Measurements from ENCODE around the gene SELENOH. TPM values are rescaled to one million over a fixed set of nuclear protein-coding genes. Genes with fewer than 3 reads are reported as not detected.

SELENOH gene
- total and polyA plus RNA-seq, 9 of the 15 experiments (the other 6 are each of a cell fraction or from before 2014, with no cell fraction given): 16.6 to 299 (median 118) TPM

- TF ChIP-seq E2F6 (IDR thresholded peaks at IDR 0.05; ENCODE audit: borderline replicate concordance in 1 of 2, extremely low read depth in 1 of 2, insufficient read depth in 1 of 2, insufficient read length in 1 of 2, low read depth in 1 of 2, low read length in 1 of 2, poor library complexity in 1 of 2, severe bottlenecking in 1 of 2) (no peak), ZNF212 (CRISPR knock-in tag; IDR thresholded peaks at IDR 0.05) (no peak), FOXJ3 (CRISPR knock-in tag; IDR thresholded peaks at IDR 0.05) (no peak), BDP1 (IDR thresholded peaks at IDR 0.05; ENCODE audit: insufficient read depth, insufficient read length) (no peak), TSC22D4 (tag; IDR thresholded peaks at IDR 0.05) (no peak), NCOA2 (IDR thresholded peaks at IDR 0.05; ENCODE audit: partially characterized antibody in 2 of 2) (no peak), ZNF408 (CRISPR knock-in tag; IDR thresholded peaks at IDR 0.05; ENCODE audit: low read depth) (no peak), HDAC1 (IDR thresholded peaks at IDR 0.05) (peak in 1 of 2 experiments; percentile 29; a peak in 1 of 4 replicates), MTA3 (IDR thresholded peaks at IDR 0.05; ENCODE audit: borderline replicate concordance) (no peak), MCM2 (IDR thresholded peaks at IDR 0.05; ENCODE audit: low read depth) (no peak), HNRNPK (IDR thresholded peaks at IDR 0.05; ENCODE audit: low read depth, low read length, poor library complexity, severe bottlenecking) (no peak), RCOR1 (IDR thresholded peaks at IDR 0.05; ENCODE audit: borderline replicate concordance in 1 of 2, low read depth in 2 of 2, low read length in 2 of 2) (peak in 1 of 2 experiments; percentile 48; a peak in 1 of 4 replicates), ZFP30 (CRISPR knock-in tag; IDR thresholded peaks at IDR 0.05; ENCODE audit: borderline replicate concordance) (no peak), XRCC4 (IDR thresholded peaks at IDR 0.05; ENCODE audit: extremely low read depth, insufficient read depth, insufficient read length) (no peak), BHLHE40 (IDR thresholded peaks at IDR 0.05; ENCODE audit: low read length) (no peak), ZFP1 (CRISPR knock-in tag; IDR thresholded peaks at IDR 0.05) (no peak)
- TF ChIP-seq, protein P1, sequence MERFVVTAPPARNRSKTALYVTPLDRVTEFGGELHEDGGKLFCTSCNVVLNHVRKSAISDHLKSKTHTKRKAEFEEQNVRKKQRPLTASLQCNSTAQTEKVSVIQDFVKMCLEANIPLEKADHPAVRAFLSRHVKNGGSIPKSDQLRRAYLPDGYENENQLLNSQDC (CRISPR knock-in tag; IDR thresholded peaks at IDR 0.05): no peak
- TF ChIP-seq, protein P2, sequence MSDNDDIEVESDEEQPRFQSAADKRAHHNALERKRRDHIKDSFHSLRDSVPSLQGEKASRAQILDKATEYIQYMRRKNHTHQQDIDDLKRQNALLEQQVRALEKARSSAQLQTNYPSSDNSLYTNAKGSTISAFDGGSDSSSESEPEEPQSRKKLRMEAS (CRISPR knock-in tag; IDR thresholded peaks at IDR 0.05): no peak
Observed at GRCh38 chr11:57764972-57765371, 23.7 kb downstream of the SELENOH start (continued).

Data from K562 (cell line).